SW 1271 (cell line): Measurements from ENCODE around the gene ERMAP.
A peak's percentile ranks its signal among the peaks of the same experiment; 100 is the strongest.
"Not testable (repeated sequence)": the region's sequence is repeated elsewhere in the genome, so short reads cannot be mapped to it uniquely, and the experiment has no call there.

Source experiments
- DNase-seq, 2 experiments: peaks; one replicate each; lab custom pipeline; 2025; lab: John Stamatoyannopoulos, UW

ERMAP gene

GRCh38 chr1:42845193-42845592 lies 28.3 kb downstream of the ERMAP start:
- no peak for DNase-seq

DNA sequence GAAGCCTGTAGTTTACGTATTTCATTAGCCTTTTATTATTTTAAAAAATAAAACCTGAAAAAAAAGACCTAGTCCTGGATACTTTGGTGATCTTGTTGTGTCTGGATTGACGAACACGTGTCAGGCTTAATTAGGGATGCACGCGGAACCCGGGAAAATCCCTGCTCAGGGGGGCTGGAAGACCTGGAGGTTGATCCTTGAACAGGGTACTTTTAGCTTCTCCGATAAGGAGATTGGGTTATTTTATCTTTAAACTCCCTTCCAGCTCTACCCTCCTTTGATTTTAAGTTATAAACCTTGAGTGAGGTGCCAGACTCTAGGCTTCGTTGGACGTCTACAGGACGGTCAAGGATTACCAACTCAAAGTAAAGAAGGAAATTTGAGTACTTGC lies 28.9 kb downstream of the ERMAP start:
- DNase-seq: no peak

DNA sequence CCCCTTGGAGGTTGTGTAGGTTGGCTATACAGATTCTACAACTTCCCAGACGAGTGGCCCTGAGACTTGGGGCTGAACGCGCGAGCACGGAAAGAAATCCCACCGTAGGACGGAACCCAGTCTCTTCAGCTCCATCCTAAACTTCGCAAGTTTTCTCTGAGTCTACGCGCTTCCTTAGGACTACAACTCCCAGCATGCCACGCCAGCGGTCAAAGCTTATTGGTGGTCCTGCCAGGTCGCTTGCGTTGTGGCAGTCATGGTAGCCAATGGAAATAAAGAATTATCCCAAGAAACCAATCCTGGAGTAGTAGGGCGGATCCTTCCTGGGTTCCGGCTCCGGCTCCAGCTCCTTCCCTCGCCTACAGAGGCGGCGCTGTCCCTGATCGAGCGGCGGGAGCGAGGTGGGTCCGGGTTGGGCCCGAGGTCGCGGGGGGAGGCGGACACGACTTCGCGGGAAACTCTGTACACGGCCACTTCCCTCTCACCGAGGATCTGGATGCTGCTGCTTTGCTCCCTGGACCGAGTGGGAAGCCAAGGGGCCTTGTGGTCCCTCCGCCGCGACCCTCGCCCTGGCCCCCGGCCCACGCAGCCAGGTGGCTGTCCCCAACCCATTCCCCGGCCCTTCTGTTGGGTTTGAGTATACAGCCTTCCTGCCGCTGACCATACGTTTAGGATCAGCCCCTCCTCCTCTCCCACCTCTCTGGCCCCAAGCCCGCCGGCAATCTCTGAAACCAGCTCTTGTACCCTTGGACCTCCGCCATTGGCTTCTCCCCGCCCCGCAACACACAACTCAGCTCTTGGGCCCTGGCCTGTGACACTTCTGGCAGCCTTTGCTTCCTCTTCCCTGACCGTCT lies 29.6 kb downstream of the ERMAP start, which contains the start of gene ZNF691:
Gene ZNF691 (plus strand): TSS at position 357 of the 854 bp plus-strand sequence. CDS start 3,046 bp downstream, outside the sequence.
- DNase-seq: peak; percentile 82 to 95

GRCh38 chr1:42847111-42847595 lies 30.2 kb downstream of the ERMAP start:
- no peak for DNase-seq

GRCh38 chr1:42847721-42848460 lies 31.0 kb downstream of the ERMAP start:
- no peak for DNase-seq

DNA sequence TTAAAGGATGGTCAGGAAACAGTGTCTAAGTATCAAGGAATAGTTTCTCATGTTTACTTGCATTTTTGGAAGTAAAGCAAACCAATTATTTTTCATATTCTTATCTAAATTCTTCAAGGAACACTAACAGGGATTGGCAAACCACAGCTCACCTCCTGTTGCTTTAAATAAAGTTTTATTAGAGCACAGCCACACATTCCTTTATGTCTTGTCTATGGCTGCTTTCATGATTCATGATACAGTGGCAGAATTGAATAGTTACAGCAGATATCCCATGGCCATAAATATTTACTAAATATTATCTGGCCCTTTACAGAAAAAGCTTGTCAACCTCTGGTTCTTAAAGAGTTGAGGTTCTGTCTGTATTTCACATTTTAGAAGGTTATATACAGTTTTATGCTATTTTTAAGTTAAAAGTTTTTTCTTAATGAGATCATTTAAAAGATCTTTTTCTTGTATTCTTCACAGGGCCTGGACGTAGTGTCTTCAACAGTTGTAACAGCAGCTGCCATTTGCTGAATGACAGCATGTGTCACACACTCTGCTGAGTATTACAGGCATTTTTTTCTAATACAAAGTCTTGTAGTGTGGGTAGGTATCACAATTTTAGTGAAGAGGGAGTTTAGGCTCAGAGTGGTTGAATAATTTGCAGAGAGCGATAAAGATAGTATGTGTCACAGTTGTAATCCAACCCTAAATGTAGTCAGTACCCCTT lies 32.1 kb downstream of the ERMAP start:
- DNase-seq: no peak

GRCh38 chr1:42849944-42850343 lies 33.0 kb downstream of the ERMAP start:
- DNase-seq: no peak

DNA sequence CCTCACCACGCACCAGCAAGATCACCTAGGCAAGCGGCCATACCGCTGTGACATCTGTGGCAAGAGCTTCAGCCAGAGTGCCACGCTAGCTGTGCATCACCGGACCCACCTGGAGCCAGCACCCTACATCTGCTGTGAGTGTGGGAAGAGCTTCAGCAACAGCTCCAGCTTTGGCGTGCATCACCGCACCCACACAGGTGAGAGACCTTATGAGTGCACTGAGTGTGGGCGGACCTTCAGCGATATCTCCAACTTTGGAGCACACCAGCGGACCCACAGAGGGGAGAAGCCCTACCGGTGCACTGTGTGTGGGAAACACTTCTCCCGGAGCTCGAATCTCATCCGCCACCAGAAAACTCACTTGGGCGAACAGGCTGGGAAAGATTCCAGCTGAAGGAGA lies 34.5 kb downstream of the ERMAP start:
- no peak for DNase-seq

- no peak for DNase-seq
These were observed 35.2 kb downstream of the ERMAP start for GRCh38 chr1:42851960-42852607.

DNA sequence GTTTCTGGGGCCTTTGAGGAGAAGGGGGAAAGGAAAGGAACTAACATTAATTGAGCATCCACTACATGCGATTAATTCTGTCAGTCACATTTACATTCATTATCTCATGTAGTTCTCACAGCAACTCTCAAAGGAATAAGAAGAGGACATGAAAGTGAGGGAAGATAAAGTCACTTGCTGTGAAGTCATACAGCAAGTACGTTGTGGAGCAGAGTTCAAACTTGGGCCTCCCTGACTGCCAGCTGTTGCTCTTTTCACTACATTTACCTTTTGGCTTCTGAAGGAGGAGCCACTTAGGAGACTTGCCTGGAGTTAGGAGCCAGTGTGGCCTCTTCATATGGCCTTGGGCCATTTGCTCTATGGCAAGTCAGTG lies 35.7 kb downstream of the ERMAP start:
- DNase-seq: no peak

GRCh38 chr1:42853116-42853884 lies 36.4 kb downstream of the ERMAP start:
- DNase-seq: no peak

DNA sequence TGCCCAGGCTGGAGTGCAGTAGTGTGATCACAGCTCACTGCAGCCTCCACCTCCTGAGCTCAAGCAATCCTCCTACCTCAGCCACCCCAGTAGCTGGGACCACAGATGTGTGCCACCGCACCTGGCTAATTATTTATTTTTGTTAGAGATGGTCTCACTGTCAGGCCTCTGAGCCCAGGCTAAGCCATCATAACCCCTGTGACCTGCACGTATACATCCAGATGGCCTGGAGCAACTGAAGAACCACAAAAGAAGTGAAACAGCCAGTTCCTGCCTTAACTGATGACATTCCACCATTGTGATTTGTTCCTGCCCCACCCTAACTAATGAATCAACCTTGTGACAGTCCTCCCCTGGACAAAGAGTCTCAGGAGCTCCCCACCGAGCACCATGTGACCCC lies 39.6 kb downstream of the ERMAP start:
- DNase-seq: not testable (repeated sequence)

DNA sequence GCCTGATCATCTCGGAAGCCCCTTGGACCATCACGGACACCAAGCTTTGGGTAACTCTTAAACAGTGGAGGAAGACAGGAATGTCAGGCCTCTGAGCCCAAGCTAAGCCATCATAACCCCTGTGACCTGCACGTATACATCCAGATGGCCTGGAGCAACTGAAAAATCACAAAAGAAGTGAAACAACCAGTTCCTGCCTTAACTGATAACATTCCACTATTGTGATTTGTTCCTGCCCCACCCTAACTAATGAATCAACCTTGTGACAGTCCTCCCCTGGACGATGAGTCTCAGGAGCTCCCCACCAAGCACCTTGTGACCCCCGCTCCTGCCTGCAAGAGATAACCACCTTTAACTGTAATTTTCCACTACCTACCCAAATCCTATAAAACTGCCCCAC lies 42.4 kb downstream of the ERMAP start:
- not testable (repeated sequence) for DNase-seq

- no peak for DNase-seq
These were observed 43.6 kb downstream of the ERMAP start for GRCh38 chr1:42860339-42861013.

DNA sequence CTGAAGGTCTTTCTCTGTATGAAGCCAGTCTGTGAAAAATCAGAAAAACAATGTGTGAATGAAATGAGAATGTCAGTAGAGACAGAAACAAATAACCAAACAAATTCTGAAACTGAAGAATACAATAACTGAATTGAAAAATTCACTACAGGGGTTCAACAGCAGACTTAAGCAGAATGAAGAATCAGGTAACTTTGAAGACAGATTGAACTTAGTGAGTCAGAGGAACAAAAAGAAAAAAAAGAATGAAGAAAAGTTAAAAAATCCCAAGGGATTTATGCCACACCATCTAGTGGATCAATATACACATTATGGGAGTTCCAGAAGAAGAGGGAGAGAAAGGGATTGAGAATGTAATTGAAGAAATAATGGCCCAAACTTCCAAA lies 44.1 kb downstream of the ERMAP start:
- no peak for DNase-seq

DNA sequence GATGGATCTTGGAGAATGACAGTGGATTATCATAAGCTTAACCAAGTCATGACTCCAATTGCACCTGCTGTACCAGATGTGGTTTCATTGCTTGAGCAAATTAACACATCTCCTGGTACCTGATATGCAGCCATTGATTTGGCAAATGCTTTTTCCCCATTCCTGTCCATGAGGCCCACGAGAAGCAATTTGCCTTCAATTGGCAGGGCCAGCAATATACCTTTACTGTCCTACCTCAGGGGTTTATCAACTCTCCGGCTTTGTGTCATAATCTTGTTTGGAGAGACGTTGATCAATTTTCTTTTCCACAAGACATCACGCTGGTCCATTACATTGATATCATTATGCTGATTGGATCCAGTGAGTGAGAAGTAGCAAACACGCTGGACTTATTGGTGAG lies 49.6 kb downstream of the ERMAP start:
- DNase-seq: no peak

- DNase-seq: not testable (repeated sequence)
These were observed 51.5 kb downstream of the ERMAP start for GRCh38 chr1:42868466-42868865.

DNA sequence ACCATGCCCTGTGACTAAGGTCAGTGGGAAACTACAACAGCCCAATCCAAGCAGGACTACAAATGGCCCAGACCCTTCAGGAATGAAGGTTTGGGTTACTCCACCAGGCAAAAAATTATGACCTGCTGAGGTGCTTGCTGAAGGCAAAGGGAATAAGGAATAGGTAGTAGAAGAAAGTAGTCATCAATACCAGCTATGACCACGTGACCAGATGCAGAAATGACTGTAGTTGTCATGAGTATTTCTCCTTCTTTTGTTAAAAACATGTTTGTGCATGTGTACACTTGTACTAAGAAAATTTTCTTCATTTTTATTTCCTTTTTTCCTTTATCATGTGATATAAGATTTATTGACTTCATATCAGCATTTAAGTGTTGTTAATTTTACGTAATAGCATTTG lies 52.3 kb downstream of the ERMAP start:
- not testable (repeated sequence) for DNase-seq

DNA sequence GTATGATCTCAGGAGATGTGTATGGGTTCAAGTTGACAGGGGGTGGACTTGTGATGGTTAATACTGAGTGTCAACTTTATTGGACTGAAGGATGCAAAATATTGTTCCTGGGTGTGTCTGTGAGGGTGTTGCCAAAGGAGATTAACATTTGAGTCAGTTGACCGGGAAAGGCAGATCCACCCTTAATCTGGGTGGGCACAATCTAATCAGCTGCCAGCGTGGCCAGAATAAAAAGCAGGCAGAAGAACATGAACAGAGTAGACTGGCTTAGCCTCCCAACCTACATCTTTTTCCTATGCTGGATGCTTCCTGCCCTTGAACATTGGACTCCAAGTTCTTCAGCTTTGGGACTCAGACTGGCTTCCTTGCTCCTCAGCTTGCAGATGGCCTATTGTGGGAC lies 52.8 kb downstream of the ERMAP start:
- not testable (repeated sequence) for DNase-seq

GRCh38 chr1:42873108-42873507 lies 56.2 kb downstream of the ERMAP start:
- DNase-seq: not testable (repeated sequence)

DNA sequence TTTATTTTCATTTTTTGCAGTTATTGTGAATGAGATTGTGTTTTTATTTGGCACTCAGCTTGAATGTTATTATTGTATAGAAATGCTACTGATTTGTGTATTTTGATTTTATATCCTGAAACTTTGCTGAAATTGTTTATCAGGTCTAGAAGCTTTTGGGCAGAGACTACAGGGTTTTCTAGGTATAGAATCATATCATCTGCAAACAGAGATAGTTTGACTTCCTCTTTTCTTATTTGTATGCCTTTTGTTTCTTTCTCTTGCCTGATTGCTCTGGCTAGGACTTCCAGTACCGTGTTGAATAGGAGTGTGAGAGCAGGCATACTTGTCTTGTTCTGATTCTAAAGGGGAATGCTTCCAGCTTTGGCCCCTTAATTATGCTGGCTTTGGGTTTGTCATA lies 56.7 kb downstream of the ERMAP start:
- DNase-seq: no peak
